HG03565 (cell line): ENCODE results near the gene MACROD2.
"Not testable (repeated sequence)": the region's sequence is repeated elsewhere in the genome, so short reads cannot be mapped to it uniquely, and the experiment has no call there.

ENCODE experiments used
- ATAC-seq: cut with Tn5 transposase; IDR thresholded peaks from one replicate; pipeline ENCODE4 v1.9.1; 2021; ENCODE audit warnings: mild to moderate bottlenecking, moderate library complexity; ENCODE audit not compliant: unreplicated experiment

Gene MACROD2

DNA sequence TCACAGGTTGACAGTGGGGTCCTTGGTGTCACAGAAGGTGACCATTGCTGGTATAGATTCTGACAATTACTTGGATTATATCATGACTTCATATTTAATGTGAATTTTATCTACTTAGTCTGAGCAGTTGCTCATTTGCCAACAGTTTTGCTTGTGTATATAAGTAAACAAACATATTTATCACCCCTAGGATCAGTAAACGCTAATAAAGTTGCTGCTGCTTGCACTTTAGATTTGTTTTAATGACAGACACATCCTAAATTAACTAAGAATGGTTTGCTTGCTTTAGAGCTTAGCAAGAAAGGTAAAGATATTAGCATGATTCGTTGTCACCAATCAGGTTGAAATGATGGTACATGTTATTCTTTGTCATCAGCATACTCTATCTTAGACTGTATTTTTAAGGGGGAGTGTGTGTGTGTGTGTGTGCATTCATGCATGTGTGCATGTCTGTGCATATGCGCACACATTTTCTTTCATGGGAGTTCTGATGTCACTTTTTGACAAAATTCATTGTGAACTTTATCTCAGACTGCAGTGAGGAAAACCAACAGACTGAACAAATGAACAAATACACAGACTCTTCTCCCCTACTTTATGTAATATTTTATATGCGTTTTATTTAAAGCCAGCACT lies 1124.7 kb downstream of the MACROD2 start:
- no peak for ATAC-seq

DNA sequence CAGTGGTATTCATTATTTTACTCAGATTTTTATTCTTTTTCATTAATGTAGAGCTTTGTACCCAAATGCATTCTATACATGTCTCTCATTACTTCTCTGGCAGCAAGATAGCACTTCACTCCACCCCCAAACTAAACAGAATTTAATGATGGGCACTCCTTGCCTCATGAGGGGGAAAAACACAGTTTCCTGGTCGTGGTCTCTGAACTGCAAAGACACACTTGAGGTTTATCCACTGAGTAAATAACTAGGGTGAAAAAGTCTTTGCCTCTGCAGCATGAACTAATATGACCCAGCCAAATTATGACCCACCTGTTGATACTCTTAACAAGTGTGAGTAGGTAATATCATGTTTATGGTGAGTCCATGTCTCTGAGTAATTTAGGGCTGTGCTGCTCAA lies 1127.3 kb downstream of the MACROD2 start:
- ATAC-seq: no peak

DNA sequence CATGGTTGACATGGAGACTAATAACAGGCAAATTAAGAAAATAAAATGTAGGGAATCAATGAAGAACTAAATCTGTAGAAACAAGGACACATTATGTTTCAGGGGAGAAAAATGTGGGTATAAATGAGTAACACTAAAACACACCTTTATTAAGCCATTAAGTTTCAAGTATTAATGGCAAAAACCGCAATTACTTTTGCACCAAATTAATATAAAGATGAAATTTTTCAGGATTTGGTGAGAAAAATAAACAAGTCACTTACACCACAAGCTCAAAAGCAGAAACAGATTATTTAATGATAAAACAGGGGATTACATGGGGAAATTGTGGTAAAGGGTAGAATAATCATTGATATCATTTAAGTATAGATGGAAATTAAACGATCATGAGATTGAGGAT lies 1135.9 kb downstream of the MACROD2 start:
- no peak for ATAC-seq

DNA sequence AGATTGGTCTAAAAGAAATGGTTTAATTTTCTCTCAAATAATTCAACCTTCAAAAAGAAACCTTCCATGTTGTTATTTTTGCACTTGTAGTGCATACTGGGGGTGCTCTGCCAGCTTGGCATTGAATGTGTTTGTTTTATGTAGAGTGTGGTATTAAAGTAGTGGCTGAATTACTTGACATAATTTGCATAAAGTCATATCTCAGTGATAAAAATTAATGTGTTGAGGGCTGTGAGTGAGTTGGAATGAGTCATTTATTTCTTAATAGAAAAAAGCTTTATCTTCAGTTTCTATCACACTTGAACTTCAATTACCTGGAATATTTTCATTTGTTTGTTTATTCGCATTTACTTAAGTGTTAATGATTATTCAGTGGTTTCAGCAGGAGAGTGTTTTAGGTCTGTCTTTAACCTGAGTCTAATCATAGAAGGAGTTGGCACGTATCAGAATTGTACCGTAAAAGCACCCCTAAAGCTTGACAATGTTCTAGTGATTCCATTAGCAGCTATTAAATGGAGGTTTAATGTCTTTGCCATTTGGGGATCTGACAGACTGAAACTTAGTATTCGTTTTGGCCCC lies 1143.3 kb downstream of the MACROD2 start:
- no peak for ATAC-seq

DNA sequence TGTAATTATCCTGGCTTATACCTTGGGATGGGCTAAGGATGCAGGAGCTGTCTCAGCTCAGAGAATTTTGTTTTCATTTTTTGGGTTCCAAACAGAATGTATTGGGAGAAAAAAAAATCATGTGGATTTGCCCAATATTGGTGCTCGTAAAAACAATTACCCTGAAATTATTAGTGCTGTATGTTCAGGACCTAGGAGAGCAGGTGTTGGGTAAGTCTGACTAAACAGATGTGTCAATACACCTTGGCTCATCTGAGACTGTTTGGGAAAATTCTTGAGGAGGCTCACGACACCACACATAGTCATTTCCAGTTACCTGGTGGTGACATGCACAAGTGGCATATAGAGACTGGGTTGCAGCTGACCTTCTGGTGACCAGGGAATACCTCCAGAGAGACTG lies 1144.2 kb downstream of the MACROD2 start:
- no peak for ATAC-seq

DNA sequence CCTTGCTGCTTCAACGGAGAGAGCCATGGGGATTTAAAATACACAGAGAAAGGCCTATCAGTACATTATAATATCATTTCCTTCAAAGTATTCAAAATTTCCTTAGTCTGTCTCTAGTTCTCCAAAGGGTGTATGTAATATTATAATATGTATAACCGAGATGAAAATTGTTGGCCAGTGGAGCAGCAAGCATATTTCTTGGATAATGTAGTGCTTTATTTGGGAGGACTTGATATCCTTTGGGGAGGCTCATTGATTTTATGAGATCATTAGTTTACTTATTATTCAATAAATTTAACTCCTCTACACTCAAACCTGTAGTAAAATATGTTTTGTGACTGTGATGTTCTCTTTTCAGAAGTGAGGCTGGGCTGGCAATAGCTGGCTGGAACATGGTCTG lies 1145.0 kb downstream of the MACROD2 start:
- ATAC-seq: no peak

DNA sequence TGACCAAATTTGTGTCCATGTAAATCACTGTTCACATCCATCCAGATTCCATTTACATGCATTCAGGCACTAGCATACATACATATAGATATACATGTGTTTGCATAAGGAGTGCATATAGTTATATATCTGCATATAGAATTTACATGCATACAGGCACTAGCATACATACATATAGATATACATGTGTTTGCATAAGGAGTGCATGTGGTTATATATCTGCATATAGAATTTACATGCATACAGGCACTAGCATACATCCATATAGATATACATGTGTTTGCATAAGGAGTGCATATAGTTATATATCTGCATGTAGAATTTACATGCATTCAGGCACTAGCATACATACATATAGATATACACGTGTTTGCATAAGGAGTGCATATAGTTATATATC lies 1145.6 kb downstream of the MACROD2 start:
- not testable (repeated sequence) for ATAC-seq

DNA sequence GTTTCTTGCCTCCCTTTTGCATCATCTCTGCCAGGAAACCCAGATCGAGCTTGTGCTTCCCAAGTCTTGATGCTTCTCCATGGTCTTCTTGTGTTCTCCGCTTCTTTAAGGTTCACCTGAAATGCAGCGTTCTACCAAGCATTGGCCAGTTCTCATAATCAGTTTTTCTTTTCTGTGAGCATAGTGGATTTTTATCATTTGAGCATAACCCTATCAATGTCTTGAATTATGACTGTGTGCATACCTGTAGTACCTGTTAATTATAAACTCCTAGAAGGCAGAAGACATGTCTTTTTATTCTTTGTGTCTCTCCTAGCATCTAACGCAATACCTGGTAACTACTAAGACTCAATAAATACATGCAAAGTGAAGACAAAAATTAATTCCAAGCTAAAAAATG lies 1146.5 kb downstream of the MACROD2 start:
- no peak for ATAC-seq

DNA sequence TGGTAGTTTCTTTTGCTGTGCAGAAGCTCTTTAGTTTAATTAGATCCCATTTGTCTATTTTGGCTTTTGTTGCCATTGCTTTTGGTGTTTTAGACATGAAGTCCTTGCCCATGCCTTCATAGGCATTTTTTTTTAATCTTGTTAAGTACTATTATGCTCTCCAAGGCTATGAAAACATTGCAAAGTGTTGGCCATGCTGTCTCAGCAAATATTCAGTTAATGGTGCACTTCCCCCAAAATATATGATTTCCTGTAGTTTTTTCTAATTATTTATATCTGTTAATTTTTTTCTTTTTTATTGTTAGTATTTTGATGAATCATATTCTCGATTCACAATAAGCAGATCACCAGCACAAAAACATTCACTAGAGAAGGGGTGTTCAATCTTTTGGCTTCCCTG lies 1148.2 kb downstream of the MACROD2 start:
- no peak for ATAC-seq

DNA sequence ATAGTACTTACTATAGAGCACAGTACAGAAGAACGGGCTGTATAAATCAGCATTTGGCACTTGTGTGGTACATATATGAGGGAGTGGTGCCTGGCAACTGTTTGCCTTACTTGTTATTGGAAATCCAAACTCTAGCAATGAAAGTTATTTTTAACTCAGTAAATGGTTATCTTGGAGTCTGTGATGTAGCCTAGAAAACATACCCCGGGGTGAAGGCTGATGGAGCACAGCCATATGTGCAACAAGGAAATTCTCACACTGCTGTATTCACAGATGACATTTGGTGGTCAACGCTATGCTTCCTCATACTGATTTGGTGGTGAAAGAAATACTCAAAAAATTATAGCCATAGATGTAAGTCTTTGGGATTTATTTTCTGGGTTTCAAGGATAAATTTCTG lies 1149.6 kb downstream of the MACROD2 start:
- ATAC-seq: no peak

DNA sequence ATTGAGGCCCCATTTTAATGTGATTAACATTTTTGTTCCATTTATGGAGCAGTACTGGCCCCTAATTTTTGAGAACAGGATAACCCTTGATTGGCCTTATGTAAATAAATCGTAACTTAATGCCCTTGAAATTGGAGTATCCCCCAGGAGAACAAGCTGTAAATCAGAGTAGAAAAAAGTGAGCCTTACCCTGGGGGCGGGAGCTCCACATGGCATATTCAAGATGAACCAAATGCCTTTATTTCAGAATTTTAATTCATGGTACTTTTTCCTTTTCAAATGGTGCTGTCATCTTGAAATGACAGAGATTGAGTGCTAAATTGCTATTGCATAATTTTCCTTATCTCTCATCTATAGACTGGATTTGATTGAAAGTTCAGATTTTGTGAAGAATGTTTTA lies 1151.6 kb downstream of the MACROD2 start:
- no peak for ATAC-seq

DNA sequence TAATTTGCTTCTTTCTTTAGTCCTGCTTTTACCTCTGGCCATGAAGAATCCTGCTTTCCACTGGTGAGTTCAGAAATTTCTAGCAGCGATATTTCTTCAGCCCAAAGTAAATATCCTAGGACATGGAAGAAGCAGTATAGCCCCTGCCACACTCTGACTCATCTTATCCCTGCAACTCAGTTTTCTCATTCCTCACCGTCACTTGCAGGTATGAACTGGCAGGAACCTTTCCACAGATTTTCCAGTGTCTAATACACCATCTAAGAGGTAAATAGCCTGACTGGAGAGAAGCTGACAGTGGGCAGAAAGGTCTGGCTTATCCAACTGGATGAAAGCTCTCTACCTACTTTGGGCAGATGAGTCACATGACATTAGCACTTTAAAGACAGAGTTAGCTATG lies 1158.8 kb downstream of the MACROD2 start:
- no peak for ATAC-seq

DNA sequence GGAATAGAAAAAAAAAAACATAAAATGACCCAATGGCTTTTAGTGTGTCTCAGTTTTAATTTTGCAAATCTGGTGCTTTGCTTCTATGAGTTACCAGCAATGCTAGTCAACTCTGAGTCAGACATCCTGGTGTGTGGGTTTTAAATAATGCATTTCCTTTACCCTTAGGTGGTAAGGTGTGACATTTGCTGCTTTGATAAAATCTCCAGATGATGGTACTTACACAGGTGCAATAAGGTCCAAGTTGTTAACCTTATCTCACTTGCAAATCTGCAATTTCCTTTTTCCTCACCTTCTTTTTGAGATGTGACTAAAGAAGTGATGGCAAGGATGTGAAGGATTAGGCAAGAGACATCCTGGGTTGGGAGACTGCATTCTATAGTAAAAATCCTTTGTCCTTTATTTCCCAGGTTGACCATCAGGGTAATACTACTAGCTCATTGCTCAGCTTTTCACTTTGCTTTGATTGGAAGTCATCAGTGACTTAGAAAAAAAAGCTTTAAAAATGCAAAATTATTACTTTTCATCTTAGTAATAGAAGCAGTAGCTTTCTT lies 1160.6 kb downstream of the MACROD2 start:
- no peak for ATAC-seq

DNA sequence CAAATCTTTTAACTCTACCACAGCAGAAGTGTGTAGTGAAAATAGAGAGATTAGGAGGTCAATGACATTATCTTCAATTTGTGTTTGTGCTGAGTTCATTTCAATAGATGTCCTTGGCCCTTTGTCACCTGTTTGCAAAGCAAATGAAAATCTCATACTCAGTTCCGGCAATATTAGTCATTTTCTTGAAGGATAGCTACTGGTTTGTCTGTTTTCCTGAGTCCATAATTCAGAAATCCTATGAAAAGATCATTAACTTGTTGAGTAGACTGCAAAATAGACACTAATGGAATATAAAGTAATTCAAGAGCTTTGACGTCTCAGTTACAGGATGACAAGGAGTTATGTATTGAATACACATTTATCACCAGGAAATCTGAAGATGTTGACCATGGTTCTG lies 1163.2 kb downstream of the MACROD2 start:
- ATAC-seq: no peak

DNA sequence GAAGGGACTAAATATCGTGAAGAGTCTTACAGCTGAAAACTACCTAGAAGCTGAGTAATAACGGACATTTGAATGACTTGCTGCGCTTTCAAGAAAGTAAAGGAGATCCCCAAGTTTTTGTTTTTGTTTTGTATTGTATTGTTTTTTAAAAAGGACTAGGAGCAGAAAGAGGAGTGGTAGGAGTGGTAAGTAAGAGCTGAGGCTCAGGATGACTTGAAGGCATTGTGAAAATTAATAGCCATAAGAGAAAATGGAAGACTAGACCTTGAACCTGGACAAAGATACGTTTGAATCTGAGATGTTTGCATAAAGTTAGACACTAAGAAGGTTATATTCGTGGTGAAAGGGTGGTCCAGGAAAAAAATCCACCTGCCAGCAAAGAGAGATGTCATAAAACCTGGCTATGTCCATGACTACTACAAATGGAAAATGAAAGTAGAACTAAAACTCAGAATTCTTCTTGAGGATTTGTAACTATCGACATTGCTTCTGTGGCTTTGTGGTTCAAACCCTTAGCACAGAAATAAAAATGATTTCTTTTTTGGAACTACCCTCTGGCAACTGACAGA lies 1166.8 kb downstream of the MACROD2 start:
- peak; percentile 65 for ATAC-seq

DNA sequence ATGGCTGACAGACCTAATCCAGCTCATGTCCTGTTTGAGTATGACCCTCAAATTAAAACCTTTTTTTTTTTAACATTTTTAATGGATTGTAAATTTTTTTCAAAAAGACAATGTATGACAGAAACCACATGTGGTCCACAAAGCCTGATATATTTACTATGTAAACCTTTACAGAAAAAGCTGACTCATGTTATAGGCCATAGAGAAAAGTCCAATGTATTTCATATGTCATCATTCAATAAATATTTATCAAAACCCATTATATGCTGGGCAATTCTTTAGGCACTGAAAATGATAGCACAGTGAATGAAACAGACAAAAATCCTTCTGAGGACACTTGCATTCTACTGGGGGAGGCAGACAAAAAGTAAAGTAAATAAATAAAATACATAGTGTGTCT lies 1168.3 kb downstream of the MACROD2 start:
- ATAC-seq: no peak

DNA sequence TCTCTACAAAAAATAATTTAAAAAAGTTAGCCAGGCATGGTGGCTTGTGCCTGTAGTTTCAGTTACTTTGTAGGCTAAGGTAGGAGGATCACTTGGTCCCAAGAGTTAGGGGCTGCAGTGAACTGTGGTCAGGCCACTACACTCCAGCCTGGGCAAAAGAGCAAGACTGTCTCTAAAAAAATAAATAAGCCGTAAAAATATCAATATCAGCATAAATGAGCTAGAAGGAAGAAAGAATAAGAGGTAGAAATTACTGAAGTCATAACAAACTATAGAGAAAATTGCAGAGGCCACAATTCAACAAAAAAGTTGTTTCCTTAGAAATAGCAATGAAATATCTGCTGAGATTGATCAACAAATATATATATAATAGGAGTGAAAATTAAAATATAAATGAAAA lies 1169.4 kb downstream of the MACROD2 start:
- no peak for ATAC-seq

DNA sequence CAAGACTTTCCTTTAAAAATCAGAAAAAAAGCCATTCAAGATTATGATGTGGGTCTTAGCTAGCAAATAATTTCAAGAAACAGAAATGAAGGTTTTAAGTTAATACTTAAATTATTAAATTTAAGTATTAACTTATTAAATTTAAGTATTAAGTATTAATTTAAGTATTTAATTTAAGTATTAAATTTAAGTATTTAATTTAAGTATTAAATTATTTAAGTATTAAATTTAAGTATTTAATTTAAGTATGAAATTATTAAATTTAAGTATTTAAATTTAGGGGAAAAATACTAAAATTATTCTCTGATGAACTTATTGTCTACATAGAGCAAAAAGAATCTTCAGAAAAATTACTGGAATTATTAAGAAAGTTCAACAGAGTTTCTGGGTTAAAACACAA lies 1171.4 kb downstream of the MACROD2 start:
- no peak for ATAC-seq

DNA sequence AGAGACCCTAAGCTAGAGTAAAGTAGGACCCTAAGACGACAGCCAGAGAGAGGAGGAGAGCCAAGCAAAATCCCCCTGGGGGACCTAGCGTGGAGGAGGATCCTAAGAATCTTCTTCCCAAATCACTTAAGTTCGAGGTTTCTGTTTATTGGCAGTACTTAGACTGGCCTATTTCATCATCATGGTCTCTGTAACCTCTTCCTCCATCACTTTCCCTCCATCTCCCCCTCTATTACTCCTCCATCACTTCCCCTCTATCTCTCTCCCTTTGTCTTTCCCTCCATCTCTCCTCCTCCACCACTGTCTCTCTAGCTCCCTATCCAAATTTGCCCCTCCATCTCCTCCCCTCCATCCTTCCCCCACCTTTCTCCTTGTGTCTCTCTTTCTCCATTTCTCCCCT lies 1175.7 kb downstream of the MACROD2 start:
- ATAC-seq: no peak

DNA sequence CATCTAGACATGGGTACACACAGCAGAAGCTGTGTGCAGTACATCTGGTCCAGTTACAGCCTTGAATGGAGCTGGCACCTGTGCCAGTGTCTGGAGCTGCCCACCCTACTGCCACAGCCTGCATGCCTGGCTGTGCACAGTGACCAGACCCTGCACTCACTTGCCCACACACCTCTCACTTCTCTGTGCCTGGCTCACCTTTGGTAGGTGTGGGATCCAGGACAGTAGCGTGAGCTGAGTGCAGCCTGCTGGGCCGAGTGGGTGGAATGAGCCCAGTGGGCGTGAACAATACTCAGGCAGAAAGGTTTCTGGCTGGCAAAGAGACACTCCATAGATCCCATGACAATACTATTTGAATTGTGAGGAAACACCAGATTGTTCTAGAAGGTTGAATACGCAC lies 1181.6 kb downstream of the MACROD2 start:
- no peak for ATAC-seq

DNA sequence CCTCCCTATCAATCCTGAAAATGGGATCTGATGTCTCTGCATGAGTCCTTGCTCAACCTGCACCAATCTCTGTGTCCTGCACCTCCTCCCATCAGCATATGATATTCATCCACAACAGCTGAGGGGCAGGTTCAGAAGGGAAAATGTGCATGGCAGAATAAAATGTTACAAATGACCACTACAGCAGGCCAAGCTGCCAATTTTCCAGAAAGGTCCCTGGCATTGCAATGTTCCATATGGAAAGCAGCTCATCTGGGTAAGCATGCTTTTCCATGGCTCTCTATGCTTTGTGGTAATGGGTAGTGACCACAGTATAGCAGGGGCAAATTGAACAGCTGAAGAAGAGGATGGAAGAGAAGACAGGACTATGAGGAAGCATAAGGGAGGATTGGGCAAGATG lies 1183.3 kb downstream of the MACROD2 start:
- no peak for ATAC-seq

DNA sequence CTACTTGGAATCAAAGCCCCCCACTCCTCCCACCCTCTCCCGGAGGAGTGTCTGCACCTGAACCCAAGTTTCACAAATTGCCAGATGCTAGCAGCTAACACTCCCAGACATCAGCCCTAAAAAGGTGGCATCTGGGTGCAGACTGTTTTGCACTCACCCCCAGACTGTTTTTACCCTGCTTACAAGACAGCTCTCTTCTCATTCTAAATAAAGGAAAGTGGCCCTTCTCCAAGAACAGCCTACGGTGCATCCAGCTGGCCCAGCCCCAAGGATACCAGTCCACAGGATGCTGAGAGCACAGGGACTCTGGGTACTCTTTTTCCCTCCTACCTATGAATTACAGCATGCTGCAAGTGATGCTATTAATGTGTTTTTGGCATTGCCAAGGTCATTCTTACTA lies 1184.1 kb downstream of the MACROD2 start:
- no peak for ATAC-seq

DNA sequence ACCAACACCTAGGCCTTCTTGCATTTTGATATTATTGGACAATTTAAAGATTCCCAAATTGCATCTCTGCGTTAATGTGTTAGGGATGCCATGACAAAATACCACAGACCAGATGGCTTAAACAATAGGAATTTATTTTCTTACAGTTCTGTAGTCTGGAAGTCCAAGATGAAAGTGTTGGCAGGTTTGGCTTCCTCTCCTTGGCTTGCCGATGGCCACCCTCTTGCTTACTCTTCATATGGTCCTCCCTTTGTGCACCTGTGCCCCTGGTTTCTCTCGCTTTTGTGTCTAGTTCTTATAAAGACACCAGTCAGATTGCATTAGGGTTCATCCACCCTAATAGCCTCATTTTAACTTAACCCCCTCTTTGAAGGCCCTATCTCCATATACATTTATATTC lies 1184.5 kb downstream of the MACROD2 start:
- no peak for ATAC-seq
